GM12864 (cell line): ENCODE results near the gene SLC6A13.
A peak's percentile ranks its signal among the peaks of the same experiment; 100 is the strongest.

Source experiments
- DNase-seq: peaks from one replicate; pipeline ENCODE4 v3.0.0-alpha.2; 2011; ENCODE audit warnings: low read depth
- H3K4me3 ChIP-seq: 2 replicates; pipeline ENCODE4 v1.5.1; 2011; ENCODE audit warnings: mild to moderate bottlenecking, low read depth, low read length, control low read depth
- TF ChIP-seq, protein P1 (sequence below): IDR thresholded peaks from 2 replicates; pipeline ENCODE4 v1.5.1; 2011; ENCODE audit warnings: low read depth, mild to moderate bottlenecking, moderate library complexity, low read length, control low read depth, inconsistent platforms; ENCODE audit errors: missing control alignments

Gene SLC6A13

DNA sequence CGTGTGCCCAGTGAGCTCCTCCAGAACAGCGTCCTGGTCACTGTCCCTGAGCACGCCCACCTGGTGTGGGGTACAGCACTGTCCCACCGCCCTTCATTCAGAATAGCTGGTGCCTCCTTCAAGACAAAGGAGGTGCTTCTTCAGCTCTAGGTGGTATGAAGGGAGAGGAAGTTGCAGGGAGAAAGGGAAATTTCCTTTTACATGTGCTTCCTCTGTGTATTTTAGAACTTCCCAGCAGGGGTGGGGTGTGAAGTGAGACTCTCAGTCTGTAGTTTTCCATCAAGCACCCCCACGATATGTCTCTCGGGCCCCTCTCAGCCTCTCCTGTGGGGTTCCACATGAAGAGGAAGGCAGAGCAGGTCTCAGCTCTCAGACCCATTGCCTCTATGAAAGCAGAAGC lies 47.5 kb downstream of the SLC6A13 start:
- no peak for DNase-seq
- H3K4me3 ChIP-seq, result no peak overlapping the region
- TF ChIP-seq, protein P1, sequence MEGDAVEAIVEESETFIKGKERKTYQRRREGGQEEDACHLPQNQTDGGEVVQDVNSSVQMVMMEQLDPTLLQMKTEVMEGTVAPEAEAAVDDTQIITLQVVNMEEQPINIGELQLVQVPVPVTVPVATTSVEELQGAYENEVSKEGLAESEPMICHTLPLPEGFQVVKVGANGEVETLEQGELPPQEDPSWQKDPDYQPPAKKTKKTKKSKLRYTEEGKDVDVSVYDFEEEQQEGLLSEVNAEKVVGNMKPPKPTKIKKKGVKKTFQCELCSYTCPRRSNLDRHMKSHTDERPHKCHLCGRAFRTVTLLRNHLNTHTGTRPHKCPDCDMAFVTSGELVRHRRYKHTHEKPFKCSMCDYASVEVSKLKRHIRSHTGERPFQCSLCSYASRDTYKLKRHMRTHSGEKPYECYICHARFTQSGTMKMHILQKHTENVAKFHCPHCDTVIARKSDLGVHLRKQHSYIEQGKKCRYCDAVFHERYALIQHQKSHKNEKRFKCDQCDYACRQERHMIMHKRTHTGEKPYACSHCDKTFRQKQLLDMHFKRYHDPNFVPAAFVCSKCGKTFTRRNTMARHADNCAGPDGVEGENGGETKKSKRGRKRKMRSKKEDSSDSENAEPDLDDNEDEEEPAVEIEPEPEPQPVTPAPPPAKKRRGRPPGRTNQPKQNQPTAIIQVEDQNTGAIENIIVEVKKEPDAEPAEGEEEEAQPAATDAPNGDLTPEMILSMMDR, result no peak

DNA sequence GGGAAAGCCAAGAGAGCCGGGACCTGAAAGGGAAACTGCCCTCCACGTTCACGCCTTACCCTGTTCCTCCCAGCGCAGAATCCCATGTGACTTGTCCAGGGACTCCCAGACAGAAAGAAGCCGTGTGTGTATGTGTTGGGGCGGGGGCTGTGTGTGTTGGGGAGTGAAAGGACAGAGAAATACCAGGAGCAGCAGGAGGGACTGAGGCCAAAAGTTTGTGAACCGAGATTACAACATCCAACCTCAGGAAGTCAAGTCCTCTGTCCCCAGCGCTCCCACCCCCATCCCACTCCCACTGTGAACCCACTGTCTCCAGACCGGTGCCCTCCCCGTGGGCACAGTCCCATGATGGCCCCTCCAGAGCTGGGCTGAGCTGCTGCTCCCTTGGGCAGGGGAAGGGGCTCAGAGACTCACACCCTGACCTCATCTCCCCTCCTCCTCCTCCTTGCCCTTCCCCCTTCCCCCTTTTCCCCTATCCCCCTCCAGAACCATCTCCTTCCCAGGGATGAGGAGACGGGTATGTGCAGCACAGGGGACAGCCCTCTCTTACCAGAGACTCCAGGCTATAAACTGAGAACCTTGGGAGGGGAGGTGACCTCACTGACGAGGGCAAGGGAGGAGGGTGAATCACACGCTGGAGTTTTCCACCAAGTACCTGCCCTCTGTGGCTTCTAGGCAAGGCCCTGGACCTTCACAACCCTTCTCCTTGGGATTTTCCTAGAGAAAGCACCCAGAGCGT lies 48.5 kb downstream of the SLC6A13 start, which contains the start of gene SLC6A12:
Gene SLC6A12 (minus strand): TSS at position 155 of the 739 bp plus-strand sequence. CDS start 4,171 bp downstream, outside the sequence.
- no peak within 1 kb of the TSS for H3K4me3 ChIP-seq
- no peak for DNase-seq
- TF ChIP-seq, protein P1, result no peak

DNA sequence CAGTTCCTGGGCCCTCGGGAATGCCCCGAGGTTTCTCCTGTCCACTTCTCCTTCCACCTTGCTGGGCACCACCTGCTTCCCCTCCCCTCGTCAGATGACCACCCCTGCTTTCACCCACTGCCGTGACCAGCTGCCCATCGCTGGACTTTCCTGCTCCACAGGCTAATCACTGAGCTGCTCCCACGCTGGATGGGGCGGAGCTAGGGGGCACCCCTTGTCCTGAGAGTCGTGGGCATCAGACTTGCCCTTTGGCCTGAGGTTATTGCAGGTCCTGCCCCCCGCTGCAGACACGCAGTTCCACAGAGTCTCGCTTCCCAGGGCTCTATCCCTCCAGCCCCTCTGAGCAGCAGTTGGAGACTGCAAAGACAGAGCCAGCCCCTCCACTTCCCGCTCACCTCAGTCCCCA lies 49.1 kb downstream of the SLC6A13 start:
- DNase-seq, result no peak
- TF ChIP-seq, protein P1, result no peak
- no peak overlapping the region for H3K4me3 ChIP-seq

DNA sequence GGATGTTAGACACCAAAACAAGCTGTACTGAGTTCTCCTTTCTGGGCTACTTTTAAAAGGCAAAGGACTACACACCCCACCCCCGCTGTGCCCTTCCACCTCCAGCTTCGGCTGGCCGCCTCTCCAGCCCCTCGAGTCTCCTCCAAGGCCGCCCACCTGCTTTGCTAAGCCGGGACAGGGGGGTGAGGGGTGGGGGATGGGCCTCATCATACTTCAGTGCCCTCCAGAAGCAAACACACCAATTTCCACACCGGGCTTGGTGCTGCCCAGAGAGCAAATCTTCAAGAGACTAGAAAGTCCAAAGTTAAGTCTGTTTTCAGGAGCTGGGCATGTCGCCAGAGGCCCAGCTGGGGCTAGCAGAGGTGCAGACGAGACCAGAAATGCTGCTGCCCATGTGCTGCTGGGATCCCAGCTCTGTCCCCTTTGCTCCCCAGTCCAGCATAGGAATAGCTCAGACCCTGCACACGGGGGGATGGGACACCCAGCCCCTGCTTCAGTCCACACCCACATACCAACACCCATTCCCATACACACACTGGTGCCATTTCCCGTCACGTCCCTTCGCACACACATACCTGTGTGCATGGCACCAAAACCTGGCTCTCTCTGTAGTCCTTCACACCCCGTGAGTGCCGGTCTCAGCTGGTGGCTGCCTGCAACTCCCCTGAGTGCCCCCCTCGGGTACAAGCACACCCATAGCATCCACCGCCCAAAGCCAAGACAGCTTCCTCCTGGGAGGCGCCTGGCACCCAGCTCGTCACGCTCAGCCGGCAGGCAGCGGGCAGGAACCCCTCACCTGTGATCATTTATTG lies 49.7 kb downstream of the SLC6A13 start:
- TF ChIP-seq, protein P1, result no peak
- H3K4me3 ChIP-seq, result no peak overlapping the region
- no peak for DNase-seq

DNA sequence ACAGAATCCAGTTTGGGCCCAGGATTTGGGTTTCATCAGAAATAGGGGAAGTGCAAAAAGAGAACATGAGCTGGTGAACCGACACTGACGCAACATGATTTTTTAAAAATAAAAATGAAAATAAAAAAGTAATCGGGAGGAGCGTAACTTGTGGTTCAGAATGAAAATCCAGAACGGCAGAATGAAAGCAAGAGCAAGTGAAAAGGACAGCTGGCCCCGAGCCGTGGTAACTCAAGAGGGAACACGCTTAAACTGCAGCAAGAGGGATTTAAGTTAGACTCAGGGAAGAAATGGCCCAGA lies 50.3 kb downstream of the SLC6A13 start:
- TF ChIP-seq, protein P1, result no peak

DNA sequence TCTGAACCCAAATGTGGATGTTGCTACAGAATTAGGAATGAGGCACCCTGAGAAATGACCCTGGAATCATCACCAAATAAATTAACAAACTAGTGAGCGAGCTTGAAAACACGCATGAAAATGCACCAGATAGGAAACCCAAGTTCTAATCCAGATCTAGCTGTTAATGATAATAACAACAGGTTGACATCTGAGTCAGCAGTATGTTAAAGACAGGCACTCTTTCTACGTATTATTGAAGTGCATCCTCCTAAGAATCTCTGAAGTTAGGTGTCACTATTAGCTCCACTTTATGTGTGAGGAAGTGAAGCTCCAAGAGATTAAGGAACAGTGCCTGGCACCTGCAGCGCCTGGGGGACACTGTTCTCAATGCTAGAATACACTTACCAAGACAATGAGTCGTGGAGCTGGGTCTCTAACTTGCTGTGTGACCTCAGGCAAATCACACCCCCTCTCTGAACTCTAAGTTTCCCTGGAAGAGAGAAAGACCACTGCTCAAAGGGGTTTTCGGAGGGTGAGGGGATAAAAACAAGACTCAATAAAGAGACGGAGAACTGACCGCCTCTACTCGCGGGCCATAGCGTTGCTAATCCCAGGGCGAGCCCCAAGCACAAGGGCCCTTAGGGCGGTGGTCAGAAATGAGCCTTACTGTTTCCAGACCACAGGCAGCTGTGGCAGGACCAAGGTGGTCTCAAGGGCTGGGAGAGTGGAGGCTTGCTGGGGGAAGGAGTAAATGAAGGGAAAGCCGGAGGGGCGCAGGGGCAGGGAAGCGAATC lies 50.8 kb downstream of the SLC6A13 start:
- H3K4me3 ChIP-seq, result no peak overlapping the region
- no peak for DNase-seq
- TF ChIP-seq, protein P1, result no peak

More for the DNA sequence above, 50.3 kb downstream of the SLC6A13 start:
- DNase-seq, result peak; percentile 24
- no peak overlapping the region for H3K4me3 ChIP-seq
